Muscle of back (tissue), 11 donors: ENCODE measurements around the gene MERTK. TPM values are rescaled to one million over a fixed set of nuclear protein-coding genes. Genes with fewer than 3 reads are reported as not detected.
"Not testable (repeated sequence)": the region's sequence is repeated elsewhere in the genome, so short reads cannot be mapped to it uniquely, and the experiment has no call there.

Source experiments
- DNase-seq, 3 donors: peaks; one replicate each; pipeline versions ENCODE4 v3.0.0 to v3.0.0-alpha.2; 2013
- polyA plus RNA-seq, 10 donors: library from polyadenylated mRNA; unstranded; fragments of 120-200 nt; gene quantifications; one replicate each; pipeline ENCODE4 v1.2.1, GENCODE V29; 2013; ENCODE audit not compliant: insufficient read length in 10 of 10

Gene MERTK
- polyA plus RNA-seq, 10 donors: 3.3 to 5.6 (median 4.4) TPM

DNA sequence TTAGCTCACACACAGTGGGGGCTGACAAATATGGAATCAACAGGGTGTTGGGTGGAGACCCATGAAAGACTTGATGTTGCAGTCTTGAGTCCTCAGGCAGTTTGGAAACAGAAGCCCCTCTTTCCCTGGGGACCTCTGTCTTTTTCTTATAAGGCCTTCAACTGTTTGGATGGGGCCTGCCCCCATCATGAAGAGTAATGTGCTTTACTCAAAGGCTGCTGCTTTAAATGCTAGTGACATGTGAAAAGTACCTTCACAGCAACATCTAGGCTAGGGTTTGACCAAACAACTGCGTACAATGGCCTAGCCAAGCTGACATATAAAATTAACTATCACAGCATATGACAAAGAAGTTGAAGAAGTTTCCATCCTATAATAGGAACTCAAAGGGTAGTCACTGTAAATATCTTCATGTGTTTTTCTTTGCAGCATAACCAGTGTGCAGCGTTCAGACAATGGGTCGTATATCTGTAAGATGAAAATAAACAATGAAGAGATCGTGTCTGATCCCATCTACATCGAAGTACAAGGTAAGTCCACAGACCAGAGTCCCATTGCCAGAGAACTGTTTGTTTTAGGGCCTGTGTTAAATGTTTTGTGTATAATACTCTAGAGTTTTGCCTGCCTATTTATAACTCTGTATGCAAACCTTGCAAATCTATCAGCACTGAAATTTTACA lies 46.3 kb downstream of the MERTK start:
- DNase-seq: no peak

DNA sequence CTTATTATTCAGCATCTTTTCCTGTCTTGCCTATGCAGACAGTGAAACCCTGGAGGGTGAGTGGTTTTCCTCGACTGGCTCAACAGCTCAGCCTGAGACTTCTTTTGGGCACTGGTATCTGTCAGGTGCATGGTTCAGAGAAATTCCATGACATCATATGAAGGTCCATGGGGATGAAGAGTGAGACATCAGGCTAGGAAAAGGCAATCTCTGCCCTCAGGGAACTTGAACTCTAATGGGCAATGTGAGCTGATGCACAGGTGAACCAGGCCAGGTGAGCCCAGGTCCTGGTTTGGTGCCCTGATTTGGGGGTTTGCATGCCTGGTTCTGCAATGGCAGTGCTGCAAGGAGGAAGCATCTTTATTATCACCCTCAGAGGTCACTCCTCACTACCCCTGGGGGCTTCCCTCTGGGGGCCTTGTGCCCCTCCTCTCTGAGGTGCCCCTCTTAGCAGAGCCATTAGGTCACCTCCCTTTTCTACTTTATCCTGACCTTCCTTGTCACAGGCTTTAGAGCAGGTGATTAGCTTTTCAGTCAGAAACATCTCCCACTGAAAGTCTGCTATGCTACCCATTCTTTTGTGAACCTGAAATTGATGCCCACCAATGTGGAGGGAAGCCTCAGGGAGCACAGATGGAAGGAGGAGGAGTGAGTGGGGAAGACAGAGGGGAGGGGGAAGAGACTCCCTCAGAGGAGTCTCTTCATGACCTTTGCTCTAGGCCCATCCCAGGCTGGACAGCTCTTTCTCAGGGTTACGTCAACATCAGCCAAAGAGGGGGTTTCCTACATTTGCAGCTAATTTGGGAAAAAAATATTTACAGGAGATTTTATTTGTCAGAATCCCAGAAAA lies 47.3 kb downstream of the MERTK start:
- DNase-seq: no peak

DNA sequence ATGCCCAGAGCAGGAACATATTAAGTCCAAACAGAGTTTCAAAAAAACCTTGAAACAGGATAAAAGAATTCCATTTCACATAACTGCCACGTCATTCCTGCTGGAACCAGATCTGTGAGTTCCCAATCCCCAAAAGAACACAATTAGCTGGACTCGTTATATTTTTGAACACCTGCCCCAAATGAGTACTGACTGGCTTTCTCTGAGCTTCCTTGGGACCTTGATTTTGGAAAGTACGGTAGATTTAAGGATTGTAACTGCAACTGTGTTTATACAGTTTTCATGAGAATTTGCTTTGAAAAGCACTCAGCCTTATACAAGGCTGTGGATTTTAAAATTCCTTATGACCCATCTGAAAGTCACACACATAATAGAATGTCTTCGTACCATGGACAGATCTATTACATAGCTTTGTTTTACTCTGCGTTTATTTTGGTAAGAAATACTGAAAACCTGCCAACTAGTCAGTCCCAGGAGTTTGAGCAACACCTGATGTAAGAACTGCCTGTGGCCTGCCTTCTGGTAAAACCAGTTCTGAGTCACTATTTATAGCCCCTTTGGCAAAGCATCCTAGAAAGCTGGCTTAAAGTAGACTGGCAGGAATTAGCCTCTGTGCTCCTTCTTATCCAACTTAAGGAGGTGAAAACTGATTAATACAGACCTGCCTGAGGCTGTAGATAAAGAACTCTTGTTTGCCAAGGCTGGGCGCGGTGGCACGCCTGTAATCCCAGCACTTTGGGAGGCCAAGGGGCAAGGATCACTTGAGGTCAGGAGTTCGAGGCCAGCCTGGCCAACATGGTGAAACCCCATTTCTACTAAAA lies 48.1 kb downstream of the MERTK start:
- DNase-seq: peak; percentile 31 to 71 (median 57)

DNA sequence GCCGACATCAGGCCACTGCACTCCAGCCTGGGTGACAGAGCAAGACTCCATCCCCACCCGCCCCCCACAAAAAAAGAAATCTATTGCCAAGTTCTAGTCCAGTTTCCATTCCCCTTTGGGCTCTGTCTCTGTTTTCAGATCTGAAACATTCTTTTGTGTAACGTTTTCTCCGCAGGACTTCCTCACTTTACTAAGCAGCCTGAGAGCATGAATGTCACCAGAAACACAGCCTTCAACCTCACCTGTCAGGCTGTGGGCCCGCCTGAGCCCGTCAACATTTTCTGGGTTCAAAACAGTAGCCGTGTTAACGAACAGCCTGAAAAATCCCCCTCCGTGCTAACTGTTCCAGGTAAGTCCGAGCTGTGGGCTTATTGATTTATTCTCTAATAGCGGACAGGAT lies 48.8 kb downstream of the MERTK start:
- DNase-seq: no peak

DNA sequence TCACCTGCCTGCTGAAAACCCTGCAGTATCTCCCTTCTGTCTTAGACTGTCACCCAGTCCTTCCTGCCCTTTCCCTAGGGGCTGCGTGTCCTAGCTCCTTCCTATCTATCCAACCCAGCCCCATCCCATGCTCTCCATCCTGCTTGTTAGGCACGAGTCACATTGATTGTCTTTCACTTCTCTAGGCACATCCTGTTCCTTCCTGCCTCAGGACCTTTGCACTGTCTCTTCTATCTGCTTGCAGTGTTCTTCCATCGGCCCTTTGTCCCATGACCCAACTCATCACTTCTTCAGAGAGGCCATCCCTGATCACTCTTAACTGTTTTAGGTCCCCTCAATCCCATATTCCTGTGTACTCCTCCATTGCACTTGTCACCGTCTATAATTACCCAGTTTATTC lies 50.4 kb downstream of the MERTK start:
- no peak for DNase-seq

DNA sequence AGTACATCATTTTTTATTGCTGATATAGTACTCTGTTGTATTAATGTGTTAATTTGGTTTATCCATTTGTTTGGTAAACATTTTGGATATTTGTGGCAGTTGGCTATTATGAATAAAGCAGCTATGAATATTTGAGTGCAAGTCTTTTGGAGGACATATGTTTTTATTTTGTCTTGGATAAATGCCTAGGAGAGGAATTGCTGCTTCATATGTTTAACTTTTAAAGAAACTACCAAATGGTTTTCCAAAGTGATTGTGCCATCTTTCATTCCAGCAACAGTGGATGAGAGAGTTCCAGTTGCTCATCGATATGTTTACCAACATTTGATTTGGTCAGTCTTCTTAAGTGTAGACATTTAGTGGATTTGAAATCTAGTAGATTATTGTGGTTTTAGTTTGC lies 51.8 kb downstream of the MERTK start:
- DNase-seq: peak in 1 of 3 donors; percentile 49

DNA sequence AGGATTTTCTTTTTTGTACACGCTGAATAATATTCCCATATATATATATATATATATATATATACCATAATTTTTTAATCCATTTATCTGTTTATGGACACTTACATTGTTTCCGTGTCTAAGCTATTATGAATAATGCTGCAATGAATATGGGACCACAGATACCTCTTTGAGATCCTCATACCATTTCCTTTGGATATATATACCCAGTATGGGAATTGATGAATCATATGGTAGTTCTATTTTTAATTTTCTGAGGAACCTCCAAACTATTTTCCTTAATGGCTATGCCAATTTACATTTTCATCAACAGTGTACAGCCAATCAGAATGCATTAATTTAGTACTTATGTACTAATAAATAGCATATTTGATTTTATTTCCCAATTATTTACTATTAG lies 53.1 kb downstream of the MERTK start:
- DNase-seq: no peak

DNA sequence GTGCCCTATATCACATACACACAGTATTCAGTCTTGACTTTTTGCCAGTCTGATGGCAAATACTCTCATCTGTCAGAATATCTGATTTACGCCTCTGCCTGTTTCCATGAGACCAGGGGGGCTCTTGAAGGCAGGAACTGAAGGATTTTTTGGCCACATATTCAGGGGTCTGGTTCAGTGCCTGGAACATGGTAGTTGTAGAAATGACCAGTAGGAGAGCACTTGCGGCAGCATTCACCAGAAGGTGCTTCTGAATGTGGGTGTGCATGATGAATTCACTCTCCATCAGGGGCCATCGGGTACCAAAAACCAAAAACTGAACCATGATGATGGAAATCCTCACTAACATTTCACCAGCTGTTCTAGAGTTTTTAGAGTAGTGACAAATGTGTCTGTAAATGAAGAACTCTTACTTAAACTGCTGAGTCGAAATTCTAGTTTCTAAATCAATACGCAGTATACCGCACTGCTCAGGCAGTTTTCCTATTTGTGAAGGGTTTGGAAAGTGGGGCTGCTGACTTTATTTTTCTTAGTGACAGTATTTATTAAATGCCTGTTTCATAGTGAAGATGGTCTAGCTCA lies 54.6 kb downstream of the MERTK start:
- DNase-seq: no peak

DNA sequence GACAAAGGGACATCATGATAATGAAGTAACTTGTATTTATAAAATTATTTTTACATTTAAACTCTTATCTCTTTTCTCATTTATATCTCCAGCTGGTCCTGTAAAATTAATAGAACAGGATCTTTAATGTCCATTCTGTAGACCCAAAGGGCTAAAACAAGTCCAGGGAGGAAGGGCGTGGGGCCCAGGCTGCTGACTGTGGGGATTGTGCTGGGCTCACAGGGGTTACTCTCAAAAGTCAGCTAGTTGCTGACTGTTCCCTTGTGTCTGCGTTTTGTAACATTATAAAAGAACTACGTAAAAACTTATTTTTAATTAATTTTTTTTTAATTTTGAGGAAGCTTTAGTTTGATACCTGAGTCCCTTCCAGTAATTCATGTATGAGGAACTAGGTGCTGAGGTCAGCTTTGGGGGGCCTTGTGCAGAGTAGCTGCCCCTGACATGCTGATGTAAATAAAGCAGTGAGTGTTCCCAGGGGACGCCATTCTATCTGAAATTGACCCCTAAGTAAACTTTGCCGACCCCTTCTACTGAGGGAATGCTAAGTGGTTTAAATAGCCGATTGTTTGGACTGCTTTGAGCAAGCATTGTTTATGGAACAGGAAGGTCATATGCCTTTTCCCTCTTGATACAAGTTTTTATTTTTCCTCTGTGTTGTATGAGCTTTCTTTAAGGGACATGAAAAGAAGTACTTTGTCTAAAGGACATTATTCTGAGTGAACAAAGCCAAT lies 56.4 kb downstream of the MERTK start:
- no peak for DNase-seq

DNA sequence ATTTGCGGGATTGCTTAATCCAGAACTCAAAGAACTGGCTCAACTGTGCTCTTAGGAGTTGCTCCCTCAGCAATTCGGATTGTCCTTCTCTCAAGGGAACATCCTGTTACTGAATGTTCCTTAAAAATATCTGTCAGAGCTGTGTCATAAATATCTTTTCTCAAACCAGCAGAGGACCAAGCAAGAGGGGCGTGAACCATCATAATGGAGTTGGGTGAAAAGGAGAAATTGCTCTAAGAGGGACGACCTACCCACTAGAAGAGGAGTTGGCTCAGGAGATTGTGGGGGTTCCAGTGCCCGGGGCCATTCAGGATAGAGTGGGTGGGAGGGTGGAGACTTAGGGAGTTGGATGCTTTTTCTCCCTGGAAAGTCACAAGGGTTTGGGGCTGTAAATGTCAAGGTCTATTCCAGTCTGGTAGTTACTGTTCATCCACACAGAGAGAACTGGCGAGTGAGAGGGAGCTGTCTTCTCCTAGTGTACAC lies 59.5 kb downstream of the MERTK start:
- peak in 1 of 3 donors; percentile 15 for DNase-seq

DNA sequence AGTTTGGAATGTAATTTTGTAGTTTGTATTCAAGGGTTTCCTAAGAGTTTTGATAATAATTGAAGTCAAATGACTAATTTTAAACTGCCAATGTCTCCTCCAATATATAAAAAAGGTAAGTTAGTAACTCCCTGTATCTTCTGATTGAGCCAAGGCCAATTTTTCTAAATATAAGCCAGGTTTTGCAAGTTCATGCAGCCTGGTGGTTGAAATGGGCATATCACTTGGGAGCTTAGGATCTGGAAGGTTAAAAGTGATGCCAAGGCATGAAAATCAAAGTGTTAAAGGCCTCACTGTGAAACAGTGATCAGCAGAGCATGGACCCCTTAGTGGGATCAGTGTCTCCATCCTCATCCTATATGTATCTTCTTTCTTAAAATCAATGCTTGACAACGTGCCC lies 60.5 kb downstream of the MERTK start:
- no peak for DNase-seq

DNA sequence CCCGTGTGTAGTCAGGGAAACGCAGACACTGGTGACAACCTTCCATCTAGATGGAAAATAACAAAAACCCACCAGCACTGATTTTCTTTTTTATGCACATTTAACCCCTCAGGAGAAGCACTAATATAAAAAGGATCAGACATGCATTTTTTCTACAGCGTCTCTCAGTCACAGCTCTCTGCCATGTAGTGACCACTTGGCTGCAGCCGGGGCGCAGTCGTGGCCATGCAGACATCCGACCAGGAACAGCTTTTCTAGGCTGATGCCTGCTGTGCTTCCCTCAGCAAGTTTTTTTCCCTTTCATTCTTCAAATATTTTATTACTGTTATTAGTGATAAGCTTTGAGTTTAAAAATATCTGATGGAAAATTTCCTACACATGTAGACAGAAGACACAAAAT lies 63.3 kb downstream of the MERTK start:
- no peak for DNase-seq

DNA sequence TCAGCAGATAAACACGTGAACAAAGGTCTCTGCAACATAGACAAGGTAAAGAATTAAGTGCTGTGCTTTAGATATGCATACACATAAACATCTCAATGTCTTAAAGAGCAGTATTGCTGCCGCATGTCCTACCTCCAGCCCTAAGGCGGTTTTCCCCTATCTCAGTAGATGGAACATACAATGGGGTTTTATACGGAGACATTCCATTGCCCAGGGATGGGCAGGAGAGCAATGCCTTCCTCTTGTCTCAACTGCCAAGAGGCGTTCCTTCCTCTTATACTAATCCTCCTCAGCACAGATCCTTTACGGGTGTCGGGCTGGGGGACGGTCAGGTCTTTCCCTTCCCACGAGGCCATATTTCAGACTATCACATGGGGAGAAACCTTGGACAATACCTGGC lies 64.7 kb downstream of the MERTK start:
- DNase-seq: not testable (repeated sequence)

DNA sequence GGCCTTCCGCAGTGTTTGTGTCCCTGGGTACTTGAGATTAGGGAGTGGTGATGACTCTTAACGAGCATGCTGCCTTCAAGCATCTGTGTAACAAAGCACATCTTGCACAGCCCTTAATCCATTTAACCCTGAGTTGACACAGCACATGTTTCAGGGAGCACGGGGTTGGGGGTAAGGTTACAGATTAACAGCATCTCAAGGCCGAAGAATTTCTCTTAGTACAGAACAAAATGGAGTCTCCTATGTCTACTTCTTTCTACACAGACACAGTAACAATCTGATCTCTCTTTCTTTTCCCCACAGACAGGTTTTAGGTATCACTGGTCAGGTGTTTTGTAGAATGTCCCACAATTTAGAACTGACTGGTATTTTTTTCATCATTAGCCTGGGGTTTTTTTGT lies 65.1 kb downstream of the MERTK start:
- not testable (repeated sequence) for DNase-seq

DNA sequence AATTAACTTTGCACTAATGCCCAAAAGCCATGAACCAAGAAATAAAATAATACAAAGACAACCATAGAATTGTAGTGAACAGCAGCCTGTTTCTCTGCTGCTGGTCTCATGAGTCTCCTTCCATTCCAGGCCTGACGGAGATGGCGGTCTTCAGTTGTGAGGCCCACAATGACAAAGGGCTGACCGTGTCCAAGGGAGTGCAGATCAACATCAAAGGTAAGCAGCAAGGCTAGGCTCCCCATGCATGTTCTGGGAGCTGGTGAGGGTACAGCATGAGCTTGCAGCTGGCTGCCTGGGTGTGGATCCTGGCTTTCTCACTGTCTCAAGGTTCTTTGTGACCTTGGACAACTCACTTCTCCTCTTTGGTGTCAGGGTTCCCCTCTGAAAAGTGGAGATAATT lies 66.7 kb downstream of the MERTK start:
- no peak for DNase-seq

DNA sequence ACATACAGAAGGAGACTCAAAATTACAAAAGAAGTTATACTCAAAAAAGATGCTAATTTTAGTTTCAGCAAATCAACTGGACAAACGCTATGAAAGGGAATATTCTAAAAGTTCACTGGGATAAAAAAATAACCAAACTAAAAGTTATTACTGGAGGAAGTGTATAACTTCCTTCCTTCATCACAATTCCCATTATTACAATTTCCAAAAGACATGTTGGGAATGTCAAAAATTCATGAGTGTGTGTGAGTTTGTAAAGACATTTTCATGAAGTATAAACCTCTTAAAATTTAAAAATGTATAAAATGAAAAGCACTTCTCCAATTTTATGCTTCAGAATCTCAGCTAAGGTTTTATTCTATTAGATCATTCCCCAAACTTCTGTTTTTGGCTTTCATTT lies 67.8 kb downstream of the MERTK start:
- DNase-seq: no peak

DNA sequence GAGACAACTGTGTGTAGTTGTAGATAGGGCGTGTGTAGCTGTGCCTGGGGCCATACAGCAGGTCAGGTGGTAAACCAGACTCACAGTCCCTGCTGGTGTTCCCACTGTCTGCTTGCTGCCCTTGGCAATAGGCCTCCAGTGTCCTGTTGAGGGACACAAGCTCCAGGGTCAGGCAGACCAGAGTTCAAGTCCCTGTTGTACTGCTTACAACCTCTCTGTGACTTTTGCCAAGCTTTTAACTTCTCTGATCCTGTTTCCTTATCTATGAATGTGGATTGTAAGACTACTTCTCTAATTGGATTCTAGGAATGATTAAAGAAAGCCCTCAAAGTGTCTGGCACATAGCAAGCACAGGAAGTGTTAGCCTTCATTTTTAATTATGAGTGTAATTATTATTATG lies 68.6 kb downstream of the MERTK start:
- DNase-seq: no peak

DNA sequence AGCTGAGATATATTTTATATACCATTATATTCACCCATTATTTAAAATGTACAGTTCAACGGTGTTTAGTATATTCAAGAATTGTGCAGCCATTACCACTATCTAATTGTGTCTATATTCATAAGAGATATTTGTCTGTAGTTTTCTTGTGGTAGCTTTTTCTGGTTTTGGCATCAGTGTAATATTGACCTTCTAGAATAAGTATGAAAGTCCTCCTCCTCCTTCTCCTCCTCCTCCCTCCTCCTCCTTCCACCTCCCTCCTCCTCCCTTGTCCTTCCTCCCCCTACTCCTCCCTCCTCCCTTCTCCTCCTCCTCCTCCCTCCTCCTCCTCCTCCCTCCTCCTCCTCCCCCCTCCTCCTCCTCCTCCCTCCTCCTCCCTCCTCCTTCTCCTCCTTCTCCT lies 72.0 kb downstream of the MERTK start:
- no peak for DNase-seq

DNA sequence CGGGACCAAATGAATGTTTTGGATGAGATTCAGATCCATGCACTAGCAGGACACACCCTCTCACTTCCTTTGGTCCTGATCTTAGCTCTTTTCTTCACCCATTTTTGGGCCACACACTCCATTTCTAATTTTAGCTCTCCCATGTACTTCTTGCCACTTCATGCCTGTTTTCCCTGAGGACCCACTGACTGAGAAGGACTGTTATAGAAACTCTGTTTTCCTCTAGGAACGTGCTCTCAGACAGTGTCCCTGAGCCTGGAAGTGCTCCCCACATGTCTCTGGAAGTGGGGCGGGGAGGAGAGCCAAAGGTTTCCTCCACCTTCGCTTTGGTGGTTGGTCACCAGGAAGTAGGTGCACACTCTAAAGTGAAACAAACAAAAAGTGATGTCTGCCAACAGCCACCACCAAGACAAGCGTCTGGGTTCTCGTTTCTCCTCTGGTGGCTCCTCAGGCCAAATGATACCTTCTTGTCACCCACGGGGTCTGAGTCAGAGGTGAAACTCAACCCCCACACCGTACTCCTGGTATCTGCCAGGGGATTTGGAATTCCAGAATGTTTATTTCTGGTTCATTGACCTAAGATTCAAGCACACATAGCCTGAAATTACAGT lies 74.7 kb downstream of the MERTK start:
- DNase-seq: no peak

DNA sequence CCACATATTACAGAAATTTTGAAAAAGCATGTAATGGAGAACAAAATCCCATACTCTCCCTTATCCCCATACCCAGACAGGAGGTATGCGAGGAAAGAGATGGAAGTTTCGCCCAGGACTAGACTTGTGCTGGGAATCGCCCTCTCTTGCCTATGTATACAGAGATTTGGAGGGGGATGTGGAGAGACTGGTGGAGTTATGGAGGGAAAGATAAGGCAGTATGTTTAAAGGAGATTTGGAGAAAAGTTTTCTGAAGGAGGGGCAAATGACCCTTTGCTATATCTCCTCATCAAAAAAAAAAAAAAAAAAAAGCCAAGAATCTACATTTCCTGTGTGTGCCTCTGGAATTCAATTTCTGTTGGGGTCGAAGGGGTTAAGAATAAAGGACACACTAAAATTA lies 75.3 kb downstream of the MERTK start:
- no peak for DNase-seq

DNA sequence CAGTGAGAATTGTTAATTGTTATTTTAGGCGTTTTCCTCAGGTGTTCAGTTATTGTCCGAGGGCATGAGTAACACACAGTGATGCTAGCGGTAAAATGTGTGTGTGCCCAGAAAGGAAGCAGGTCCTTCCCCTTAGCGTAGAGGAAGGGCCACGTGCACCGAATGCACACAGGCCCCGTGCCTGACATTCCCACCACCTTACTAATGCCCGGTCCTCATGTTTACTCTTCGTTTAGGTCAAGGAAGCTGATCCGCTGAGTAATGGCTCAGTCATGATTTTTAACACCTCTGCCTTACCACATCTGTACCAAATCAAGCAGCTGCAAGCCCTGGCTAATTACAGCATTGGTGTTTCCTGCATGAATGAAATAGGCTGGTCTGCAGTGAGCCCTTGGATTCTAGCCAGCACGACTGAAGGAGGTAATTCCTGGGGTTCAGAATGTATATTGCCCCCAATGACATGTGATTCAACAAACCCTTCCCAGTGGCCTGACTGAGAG lies 76.7 kb downstream of the MERTK start:
- DNase-seq: peak in 2 of 3 donors; percentile 16 to 77
